Neural crest cell (in vitro differentiated cells): ENCODE measurements around the gene LLGL2. TPM values are rescaled to one million over a fixed set of nuclear protein-coding genes. Genes with fewer than 3 reads are reported as not detected.
"Not testable (repeated sequence)": the region's sequence is repeated elsewhere in the genome, so short reads cannot be mapped to it uniquely, and the experiment has no call there.

Source experiments
- DNase-seq: peaks from one replicate; pipeline ENCODE4 v3.0.0; 2021; ENCODE audit warnings: low read depth, mixed read lengths, low spot score
- H3K27ac Mint-ChIP-seq: one replicate; pipeline ENCODE4 v1.8.0; 2021; ENCODE audit warnings: mild to moderate bottlenecking, mixed read lengths; ENCODE audit not compliant: unreplicated experiment
- H3K27me3 Mint-ChIP-seq: 2 replicates; pipeline ENCODE4 v1.8.0; 2021; ENCODE audit warnings: low read depth, mild to moderate bottlenecking, mixed read lengths
- H3K36me3 Mint-ChIP-seq: 2 replicates; pipeline ENCODE4 v1.8.0; 2021; ENCODE audit warnings: low read depth, mild to moderate bottlenecking, mixed read lengths
- H3K4me1 Mint-ChIP-seq: 2 replicates; pipeline ENCODE4 v1.8.0; 2021; ENCODE audit warnings: mixed read lengths
- H3K4me3 Mint-ChIP-seq: one replicate; pipeline ENCODE4 v1.8.0; 2021; ENCODE audit warnings: mild to moderate bottlenecking, mixed read lengths
- H3K9me3 Mint-ChIP-seq: 2 replicates; pipeline ENCODE4 v1.8.0; 2021; ENCODE audit warnings: mixed read lengths
- CTCF ChIP-seq: fragments of 200-600 bp; sonication (generic); conservative IDR thresholded peaks from 2 replicates; pipeline ENCODE4 v1.5.0; 2021; ENCODE audit warnings: antibody characterized with exemption, mild to moderate bottlenecking
- total RNA-seq: library from RNA; stranded (reverse); gene quantifications from 2 replicates; pipeline ENCODE4 v1.2.1, GENCODE V29; 2021

The LLGL2 gene
- total RNA-seq, 1 donor from 2014 or later, result 3.4 TPM

DNA sequence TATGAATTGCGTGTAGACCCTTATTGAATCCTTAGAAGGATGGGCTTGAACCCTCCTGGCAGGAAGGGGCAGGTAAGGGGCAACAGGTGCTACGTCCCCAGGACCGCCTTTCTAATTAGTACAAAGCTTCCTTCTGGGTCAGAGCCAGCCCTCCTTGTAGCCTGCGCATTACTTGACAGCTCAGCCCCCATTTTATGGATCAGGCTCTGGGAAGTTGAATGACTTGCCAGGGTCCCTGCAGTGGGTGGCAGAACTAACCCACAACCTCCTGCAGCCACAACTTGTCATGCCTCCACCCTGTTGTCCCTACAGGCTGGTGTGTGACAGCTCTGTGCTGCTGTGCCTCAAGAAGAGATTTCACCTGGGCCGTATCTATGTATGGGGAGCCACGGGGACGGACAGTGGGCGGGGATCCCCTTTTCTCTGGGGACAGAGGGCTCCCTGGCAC, 64.8 kb downstream of the LLGL2 start:
- H3K27ac Mint-ChIP-seq, result no peak overlapping the region
- peaks cover 5% of the 10 kb centered on the region for H3K4me1 Mint-ChIP-seq
- DNase-seq, result no peak
- no peaks in the 10 kb centered on the region for H3K9me3 Mint-ChIP-seq
- H3K27me3 Mint-ChIP-seq, result peaks cover 17% of the 10 kb centered on the region
- H3K4me3 Mint-ChIP-seq, result peak overlapping the region; percentile 46
- peaks cover 2% of the 10 kb centered on the region for H3K36me3 Mint-ChIP-seq
- TF ChIP-seq CTCF, result no peak

DNA sequence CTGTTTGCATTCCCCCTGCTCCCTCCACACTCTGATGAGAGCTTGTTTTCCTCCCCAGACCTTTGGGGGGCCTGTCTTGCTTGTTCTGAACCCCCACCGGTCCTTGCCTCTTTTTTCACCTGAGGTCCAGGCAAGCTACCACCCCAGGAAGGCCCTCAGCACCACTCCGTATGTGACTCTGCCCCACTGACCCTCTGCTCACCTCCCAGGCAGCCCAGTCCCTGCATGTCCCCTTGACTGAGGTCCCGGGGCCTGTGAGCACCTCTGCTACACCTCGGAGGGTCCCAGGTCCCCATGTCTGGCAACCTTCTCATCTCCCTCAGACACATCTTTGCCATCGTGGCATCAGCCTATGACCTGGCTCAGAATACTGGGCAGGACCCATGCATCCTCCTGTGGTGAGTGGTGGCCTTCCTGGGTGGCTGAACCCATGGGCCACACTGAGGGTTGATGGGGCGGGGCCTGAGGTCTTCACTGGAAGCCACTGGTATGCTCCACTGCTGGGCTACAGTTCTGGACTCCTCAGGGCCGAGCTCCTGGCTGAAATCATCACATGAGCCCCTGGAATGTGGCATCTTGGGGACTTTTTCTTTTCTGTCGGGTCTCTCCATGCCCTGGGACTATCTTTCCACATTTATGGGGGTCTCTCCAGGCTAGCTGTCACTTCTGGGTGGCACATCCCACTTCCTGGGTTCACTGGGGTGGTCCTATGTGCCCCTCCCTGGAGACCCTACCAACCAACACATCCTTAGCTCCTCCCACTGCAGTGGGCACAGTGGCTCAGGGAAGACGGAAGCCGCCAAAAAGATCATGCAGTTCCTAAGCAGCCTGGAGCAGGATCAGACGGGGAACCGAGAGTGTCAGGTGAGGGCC, 65.6 kb downstream of the LLGL2 start:
- Mint-ChIP-seq H3K4me1 (peaks cover 5% of the 10 kb centered on the region), H3K27ac (peak overlapping the region; percentile 14), H3K9me3 (no peaks in the 10 kb centered on the region), H3K4me3 (peak overlapping the region; percentile 46), H3K27me3 (peaks cover 15% of the 10 kb centered on the region), H3K36me3 (peaks cover under 1% of the 10 kb centered on the region)
- TF ChIP-seq CTCF, result no peak
- DNase-seq, result no peak

- no peaks in the 10 kb centered on the region for H3K36me3 Mint-ChIP-seq
- peak overlapping the region; percentile 41 for H3K4me3 Mint-ChIP-seq
- TF ChIP-seq CTCF, result no peak
- peaks cover 5% of the 10 kb centered on the region for H3K4me1 Mint-ChIP-seq
- no peak for DNase-seq
- H3K9me3 Mint-ChIP-seq, result no peaks in the 10 kb centered on the region
- H3K27me3 Mint-ChIP-seq, result peaks cover 10% of the 10 kb centered on the region
- no peak overlapping the region for H3K27ac Mint-ChIP-seq
These were observed 66.3 kb downstream of the LLGL2 start for GRCh38 chr17:75591722-75592302.

- H3K36me3 Mint-ChIP-seq, result no peaks in the 10 kb centered on the region
These were observed 67.0 kb downstream of the LLGL2 start for GRCh38 chr17:75592348-75593020.

GRCh38 chr17:75593430-75593829, 67.9 kb downstream of the LLGL2 start:
- H3K36me3 Mint-ChIP-seq, H3K9me3 Mint-ChIP-seq, H3K27ac Mint-ChIP-seq, DNase-seq, H3K4me3 Mint-ChIP-seq, H3K4me1 Mint-ChIP-seq, H3K27me3 Mint-ChIP-seq: not testable (repeated sequence)

More at GRCh38 chr17:75592348-75593020, 67.0 kb downstream of the LLGL2 start:
- peaks cover under 1% of the 10 kb centered on the region for H3K4me1 Mint-ChIP-seq
- H3K4me3 Mint-ChIP-seq, result no peak overlapping the region
- H3K27ac Mint-ChIP-seq, result no peak overlapping the region
- H3K27me3 Mint-ChIP-seq, result peaks cover 3% of the 10 kb centered on the region
- no peak for TF ChIP-seq CTCF
- H3K9me3 Mint-ChIP-seq, result no peaks in the 10 kb centered on the region
- DNase-seq, result no peak
